SU-DHL-6 (cell line): ENCODE results near the gene JTB.
"Not testable (repeated sequence)": the region's sequence is repeated elsewhere in the genome, so short reads cannot be mapped to it uniquely, and the experiment has no call there.

Experiments
- H2AFZ ChIP-seq: fragments of 200-600 bp; sonication (generic); 2 replicates; pipeline ENCODE4 v1.6.1; 2014; ENCODE audit warnings: low read depth, mild to moderate bottlenecking, moderate library complexity, mixed read lengths, antibody characterized with exemption, low read length; ENCODE audit not compliant: severe bottlenecking
- H3F3A ChIP-seq: fragments of 200-600 bp; shearing (Covaris generic); 2 replicates; pipeline ENCODE4 v1.6.0; 2016; ENCODE audit warnings: antibody characterized with exemption, mild to moderate bottlenecking; ENCODE audit not compliant: insufficient read depth
- H3K27ac ChIP-seq: fragments of 200-600 bp; sonication (generic); 2 replicates; pipeline ENCODE4 v1.5.1; 2016; ENCODE audit warnings: low read depth, mild to moderate bottlenecking, low read length, moderate library complexity, mixed read lengths
- H3K27me3 ChIP-seq: fragments of 200-600 bp; sonication (generic), shearing (Covaris generic); 2 replicates; pipeline ENCODE4 v1.6.0; 2014; ENCODE audit warnings: mild to moderate bottlenecking, low read length
- H3K36me3 ChIP-seq: fragments of 200-600 bp; sonication (generic); 2 replicates; pipeline ENCODE4 v1.6.1; 2014; ENCODE audit warnings: mild to moderate bottlenecking, low read length, mixed read lengths
- H3K4me2 ChIP-seq: fragments of 300-600, 200-600 bp; shearing (Covaris generic), sonication (generic); 2 replicates; pipeline ENCODE4 v1.6.0; 2014; ENCODE audit warnings: low read length, low read depth, mild to moderate bottlenecking; ENCODE audit not compliant: poor library complexity, severe bottlenecking
- H3K4me3 ChIP-seq: fragments of 200-600 bp; sonication (generic); 2 replicates; pipeline ENCODE4 v1.5.1; 2014; ENCODE audit warnings: antibody characterized with exemption, low read length, mild to moderate bottlenecking, mixed read lengths; ENCODE audit not compliant: insufficient read depth, poor library complexity, severe bottlenecking
- H3K79me2 ChIP-seq: fragments of 200-600 bp; sonication (generic); 2 replicates; pipeline ENCODE4 v1.6.1; 2014; ENCODE audit warnings: mild to moderate bottlenecking, low read length, moderate library complexity; ENCODE audit not compliant: insufficient read depth
- H3K9ac ChIP-seq: fragments of 200-600 bp; sonication (generic); 2 replicates; pipeline ENCODE4 v1.7.0; 2014; ENCODE audit warnings: mild to moderate bottlenecking, low read length
- H3K9me2 ChIP-seq: fragments of 200-600 bp; sonication (generic); replicated peaks from 2 replicates; pipeline ENCODE4 v1.6.1; 2014; ENCODE audit warnings: low read length; ENCODE audit not compliant: insufficient read depth
- H3K9me3 ChIP-seq: fragments of 200-600 bp; sonication (generic); 2 replicates; pipeline ENCODE4 v1.6.1; 2014; ENCODE audit warnings: low read length, mixed read lengths; ENCODE audit not compliant: insufficient read depth
- H4K20me1 ChIP-seq: fragments of 200-600 bp; sonication (generic); 2 replicates; pipeline ENCODE4 v1.6.1; 2014; ENCODE audit warnings: low read depth, mild to moderate bottlenecking, antibody characterized with exemption, low read length, moderate library complexity, mixed read lengths
- CTCF ChIP-seq: fragments of 200-600 bp; sonication (generic); IDR thresholded peaks from one replicate; pipeline ENCODE4 v1.5.1; 2017; ENCODE audit warnings: antibody characterized with exemption, mild to moderate bottlenecking, low read length, moderate library complexity; ENCODE audit not compliant: insufficient read depth, poor library complexity, severe bottlenecking
- EZH2phosphoT487 ChIP-seq: fragments of 200-600 bp; sonication (generic), shearing (Covaris generic); conservative IDR thresholded peaks from 2 replicates; pipeline ENCODE4 v1.6.1; 2018; ENCODE audit warnings: mild to moderate bottlenecking, antibody characterized with exemption, low read length, moderate library complexity, mixed read lengths

JTB gene

GRCh38 chr1:154014154-154014907, 36.9 kb upstream of the JTB start:
- Histone ChIP-seq H3K36me3 (no peaks in the 10 kb centered on the region), H3F3A (no peaks in the 10 kb centered on the region), H3K27me3 (no peaks in the 10 kb centered on the region), H3K4me2 (no peak overlapping the region), H3K9me2 (no peaks in the 10 kb centered on the region), H2AFZ (no peak overlapping the region), H3K4me3 (no peak overlapping the region), H3K9ac (no peak overlapping the region), H4K20me1 (no peaks in the 10 kb centered on the region), H3K79me2 (no peaks in the 10 kb centered on the region), H3K9me3 (no peaks in the 10 kb centered on the region), H3K27ac (no peak overlapping the region)
- TF ChIP-seq EZH2phosphoT487 (no peak), CTCF (no peak)

- not testable (repeated sequence) for H4K20me1 ChIP-seq, H3F3A ChIP-seq
Measured at GRCh38 chr1:154012543-154012942, 35.1 kb upstream of the JTB start.

GRCh38 chr1:154012129-154012528, 34.7 kb upstream of the JTB start:
- Histone ChIP-seq H3F3A (no peaks in the 10 kb centered on the region), H3K27ac (no peak overlapping the region), H4K20me1 (no peaks in the 10 kb centered on the region), H3K27me3 (no peaks in the 10 kb centered on the region), H3K9ac (no peak overlapping the region), H3K4me2 (no peak overlapping the region), H3K9me3 (no peaks in the 10 kb centered on the region), H3K79me2 (no peaks in the 10 kb centered on the region), H3K9me2 (no peaks in the 10 kb centered on the region), H2AFZ (no peak overlapping the region), H3K4me3 (no peak overlapping the region), H3K36me3 (no peaks in the 10 kb centered on the region)
- TF ChIP-seq EZH2phosphoT487 (no peak), CTCF (no peak)

More at GRCh38 chr1:154012543-154012942, 35.1 kb upstream of the JTB start:
- not testable (repeated sequence) for H3K27me3 ChIP-seq, H3K4me2 ChIP-seq, H3K79me2 ChIP-seq, H3K9me2 ChIP-seq, H3K27ac ChIP-seq, H2AFZ ChIP-seq, H3K9ac ChIP-seq, H3K9me3 ChIP-seq, H3K36me3 ChIP-seq, H3K4me3 ChIP-seq

- no peaks in the 10 kb centered on the region for H3K9me3 ChIP-seq
- no peak overlapping the region for H3K27ac ChIP-seq
- TF ChIP-seq EZH2phosphoT487, result no peak
- TF ChIP-seq CTCF, result no peak
- H3K27me3 ChIP-seq, result no peaks in the 10 kb centered on the region
- no peak overlapping the region for H3K4me3 ChIP-seq
- no peak overlapping the region for H2AFZ ChIP-seq
- no peaks in the 10 kb centered on the region for H3K9me2 ChIP-seq
- no peaks in the 10 kb centered on the region for H3F3A ChIP-seq
- no peak overlapping the region for H3K4me2 ChIP-seq
- H3K36me3 ChIP-seq, result no peaks in the 10 kb centered on the region
- H4K20me1 ChIP-seq, result no peaks in the 10 kb centered on the region
- no peaks in the 10 kb centered on the region for H3K79me2 ChIP-seq
- no peak overlapping the region for H3K9ac ChIP-seq
Measured at GRCh38 chr1:154006136-154006535, 28.7 kb upstream of the JTB start.
